Hepatocyte (in vitro differentiated cells): ENCODE measurements around the gene MB. TPM values are rescaled to one million over a fixed set of nuclear protein-coding genes. Genes with fewer than 3 reads are reported as not detected.

Experiments
- DNase-seq: peaks from one replicate; pipeline ENCODE4 v3.0.0-alpha.2; 2016; ENCODE audit warnings: low spot score
- H2AFZ ChIP-seq: fragments of 200-600 bp; sonication (generic); 2 replicates; pipeline ENCODE4 v1.6.0; 2016; ENCODE audit warnings: antibody characterized with exemption, mild to moderate bottlenecking
- H3K27ac ChIP-seq: fragments of 200-600 bp; sonication (generic); 2 replicates; pipeline ENCODE4 v1.5.1; 2016; ENCODE audit warnings: mild to moderate bottlenecking
- H3K27me3 ChIP-seq: fragments of 200-600 bp; sonication (generic); 2 replicates; pipeline ENCODE4 v1.6.1; 2016
- H3K36me3 ChIP-seq: fragments of 200-600 bp; sonication (generic); replicated peaks from 2 replicates; pipeline ENCODE4 v1.5.1; 2016; ENCODE audit warnings: low read depth; ENCODE audit not compliant: insufficient read depth
- H3K4me1 ChIP-seq: fragments of 200-600 bp; sonication (generic); 2 replicates; pipeline ENCODE4 v1.5.1; 2016; ENCODE audit warnings: mild to moderate bottlenecking, moderate library complexity; ENCODE audit not compliant: insufficient read depth
- H3K4me2 ChIP-seq: fragments of 200-600 bp; sonication (generic); 2 replicates; pipeline ENCODE4 v1.6.0; 2016
- H3K4me3 ChIP-seq: fragments of 200-600 bp; sonication (generic); 2 replicates; pipeline ENCODE4 v1.5.1; 2016; ENCODE audit warnings: mild to moderate bottlenecking
- H3K79me2 ChIP-seq: fragments of 200-600 bp; sonication (generic); 2 replicates; pipeline ENCODE4 v1.6.0; 2017; ENCODE audit warnings: mild to moderate bottlenecking
- H3K9me2 ChIP-seq: fragments of 200-600 bp; sonication (generic); replicated peaks from 2 replicates; pipeline ENCODE4 v1.6.0; 2017; ENCODE audit warnings: mild to moderate bottlenecking; ENCODE audit not compliant: insufficient read depth
- H3K9me3 ChIP-seq: fragments of 200-600 bp; sonication (generic); 2 replicates; pipeline ENCODE4 v1.5.1; 2016; ENCODE audit warnings: low read depth, mild to moderate bottlenecking
- H4K20me1 ChIP-seq: fragments of 200-600 bp; sonication (generic); 2 replicates; pipeline ENCODE4 v1.6.0; 2016; ENCODE audit warnings: mild to moderate bottlenecking; ENCODE audit not compliant: insufficient read depth, poor library complexity, severe bottlenecking
- EZH2 ChIP-seq: fragments of 200-600 bp; sonication (generic); IDR thresholded peaks from 2 replicates; pipeline ENCODE4 v1.6.1; 2016; ENCODE audit warnings: antibody characterized with exemption, mild to moderate bottlenecking, borderline replicate concordance
- EZH2phosphoT487 ChIP-seq: fragments of 200-600 bp; sonication (generic); IDR thresholded peaks from one replicate; pipeline ENCODE4 v1.6.1; 2018; ENCODE audit warnings: antibody characterized with exemption, mild to moderate bottlenecking, low read depth, moderate library complexity; ENCODE audit not compliant: unreplicated experiment, severe bottlenecking
- WGBS: methylation state at CpG from one replicate; pipeline ENCODE4 v1.1.6; 2016; ENCODE audit warnings: low lambda C conversion rate; ENCODE audit errors: missing lambda C conversion rate; 5-methylcytosine and 5-hydroxymethylcytosine counted together
- polyA plus RNA-seq: library from polyadenylated mRNA; unstranded; fragments of >200 nt; fragmentation: Nextera tagmentation; extraction: Ambion mirVana; gene quantifications from 2 replicates; pipeline ENCODE4 v1.2.1, GENCODE V29; 2016
- total RNA-seq: library from RNA; depleted of rRNA; stranded (reverse); fragments of >200 nt; gene quantifications from 2 replicates; pipeline ENCODE4 v1.2.3, GENCODE V29; 2014
- TF ChIP-seq, protein P1 (sequence below): fragments of 200-600 bp; sonication (generic); IDR thresholded peaks from 2 replicates; pipeline ENCODE4 v1.5.1; 2016; ENCODE audit warnings: antibody characterized with exemption, mild to moderate bottlenecking; ENCODE audit not compliant: poor library complexity

The MB gene
- total and polyA plus RNA-seq, 2 experiments from 2014 or later, result 0.64 TPM; not detected in 1

GRCh38 chr22:35614404-35614803, 2.7 kb downstream of the MB start:
- TF ChIP-seq, protein P1, sequence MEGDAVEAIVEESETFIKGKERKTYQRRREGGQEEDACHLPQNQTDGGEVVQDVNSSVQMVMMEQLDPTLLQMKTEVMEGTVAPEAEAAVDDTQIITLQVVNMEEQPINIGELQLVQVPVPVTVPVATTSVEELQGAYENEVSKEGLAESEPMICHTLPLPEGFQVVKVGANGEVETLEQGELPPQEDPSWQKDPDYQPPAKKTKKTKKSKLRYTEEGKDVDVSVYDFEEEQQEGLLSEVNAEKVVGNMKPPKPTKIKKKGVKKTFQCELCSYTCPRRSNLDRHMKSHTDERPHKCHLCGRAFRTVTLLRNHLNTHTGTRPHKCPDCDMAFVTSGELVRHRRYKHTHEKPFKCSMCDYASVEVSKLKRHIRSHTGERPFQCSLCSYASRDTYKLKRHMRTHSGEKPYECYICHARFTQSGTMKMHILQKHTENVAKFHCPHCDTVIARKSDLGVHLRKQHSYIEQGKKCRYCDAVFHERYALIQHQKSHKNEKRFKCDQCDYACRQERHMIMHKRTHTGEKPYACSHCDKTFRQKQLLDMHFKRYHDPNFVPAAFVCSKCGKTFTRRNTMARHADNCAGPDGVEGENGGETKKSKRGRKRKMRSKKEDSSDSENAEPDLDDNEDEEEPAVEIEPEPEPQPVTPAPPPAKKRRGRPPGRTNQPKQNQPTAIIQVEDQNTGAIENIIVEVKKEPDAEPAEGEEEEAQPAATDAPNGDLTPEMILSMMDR, result no peak
- TF ChIP-seq EZH2 (no peak), EZH2phosphoT487 (no peak)
- Histone ChIP-seq H3K27ac (no peak overlapping the region), H3K9me2 (no peaks in the 10 kb centered on the region), H4K20me1 (no peaks in the 10 kb centered on the region), H3K4me1 (no peaks in the 10 kb centered on the region), H3K79me2 (no peaks in the 10 kb centered on the region), H3K27me3 (no peaks in the 10 kb centered on the region), H3K9me3 (no peaks in the 10 kb centered on the region), H3K4me2 (no peak overlapping the region), H3K4me3 (no peak overlapping the region), H2AFZ (no peak overlapping the region), H3K36me3 (no peaks in the 10 kb centered on the region)
- 100% methylated on average over 2 of the region's 2 CpGs for WGBS
- DNase-seq, result no peak

GRCh38 chr22:35612903-35613302, 4.2 kb downstream of the MB start:
- H2AFZ ChIP-seq, result no peak overlapping the region
- no peak overlapping the region for H3K4me2 ChIP-seq
- no peaks in the 10 kb centered on the region for H3K36me3 ChIP-seq
- H3K9me2 ChIP-seq, result no peaks in the 10 kb centered on the region
- no peak for DNase-seq
- 81% methylated on average over 12 of the region's 12 CpGs for WGBS
- no peaks in the 10 kb centered on the region for H3K79me2 ChIP-seq
- no peaks in the 10 kb centered on the region for H3K27me3 ChIP-seq
- no peak overlapping the region for H3K27ac ChIP-seq
- no peaks in the 10 kb centered on the region for H3K9me3 ChIP-seq
- H4K20me1 ChIP-seq, result no peaks in the 10 kb centered on the region
- H3K4me1 ChIP-seq, result no peaks in the 10 kb centered on the region
- no peak for TF ChIP-seq EZH2phosphoT487
- TF ChIP-seq, protein P1, result no peak
- no peak for TF ChIP-seq EZH2
- H3K4me3 ChIP-seq, result no peak overlapping the region

DNA sequence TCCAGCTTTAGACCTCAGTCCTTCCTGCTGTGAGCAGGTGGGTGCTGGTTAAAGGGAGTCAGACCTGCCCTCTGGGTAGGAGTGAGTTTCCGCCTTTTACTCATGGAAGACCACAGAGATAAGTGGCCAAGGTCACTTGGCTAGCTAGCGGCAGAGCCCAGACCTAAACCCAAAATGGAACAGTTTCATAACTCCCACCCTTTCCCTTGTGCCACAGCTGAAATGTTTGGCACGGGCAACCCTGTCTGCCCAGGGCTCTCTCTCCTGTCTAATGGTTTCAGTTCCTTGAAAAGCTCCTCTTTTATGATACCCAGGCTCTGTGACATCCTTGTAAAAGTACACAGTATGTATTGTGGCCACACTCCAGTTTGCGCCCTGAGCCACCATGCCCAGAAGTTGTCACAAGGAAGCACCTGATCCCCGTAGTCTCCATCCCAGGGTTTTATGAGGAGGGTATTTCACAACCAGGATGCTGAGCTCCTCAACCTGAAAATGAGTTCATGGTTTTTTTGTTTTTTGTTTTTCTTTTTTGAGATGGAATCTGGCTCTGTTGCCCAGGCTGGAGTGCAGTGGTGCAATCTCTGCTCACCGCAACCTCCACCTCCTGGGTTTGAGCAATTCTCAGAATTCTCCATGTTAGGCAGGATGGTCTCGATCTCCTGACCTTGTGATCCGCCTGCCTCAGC, 5.1 kb downstream of the MB start:
- DNase-seq, result no peak
- Histone ChIP-seq H3K27ac (no peak overlapping the region), H3K79me2 (no peaks in the 10 kb centered on the region), H3K9me2 (no peaks in the 10 kb centered on the region), H3K4me1 (no peaks in the 10 kb centered on the region), H3K4me2 (no peak overlapping the region), H3K4me3 (no peak overlapping the region), H2AFZ (no peak overlapping the region), H3K36me3 (no peaks in the 10 kb centered on the region), H4K20me1 (no peaks in the 10 kb centered on the region), H3K27me3 (no peaks in the 10 kb centered on the region), H3K9me3 (no peaks in the 10 kb centered on the region)
- TF ChIP-seq EZH2, result no peak
- TF ChIP-seq EZH2phosphoT487, result no peak
- TF ChIP-seq, protein P1, result no peak
- WGBS, result 92% methylated on average over 8 of the region's 8 CpGs
